GM21381 (cell line): ENCODE data around the gene P4HB.

Experiments used
- ATAC-seq: cut with Tn5 transposase; IDR thresholded peaks from one replicate; pipeline ENCODE4 v1.9.1; 2021; ENCODE audit warnings: mild to moderate bottlenecking, moderate library complexity; ENCODE audit not compliant: unreplicated experiment

The P4HB gene

DNA sequence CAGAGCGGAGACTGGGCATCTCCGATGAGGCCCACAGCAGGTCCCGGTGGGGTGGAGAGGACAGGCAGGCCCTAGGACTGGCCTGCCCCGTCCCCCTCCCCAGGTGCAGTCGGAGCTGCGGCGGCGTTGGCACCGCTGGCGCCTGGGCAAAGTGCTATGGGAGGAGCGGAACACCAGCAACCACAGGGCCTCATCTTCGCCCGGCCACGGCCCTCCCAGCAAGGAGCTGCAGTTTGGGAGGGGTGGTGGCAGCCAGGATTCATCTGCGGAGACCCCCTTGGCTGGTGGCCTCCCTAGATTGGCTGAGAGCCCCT, 47.0 kb downstream of the P4HB start:
- ATAC-seq = no peak

DNA sequence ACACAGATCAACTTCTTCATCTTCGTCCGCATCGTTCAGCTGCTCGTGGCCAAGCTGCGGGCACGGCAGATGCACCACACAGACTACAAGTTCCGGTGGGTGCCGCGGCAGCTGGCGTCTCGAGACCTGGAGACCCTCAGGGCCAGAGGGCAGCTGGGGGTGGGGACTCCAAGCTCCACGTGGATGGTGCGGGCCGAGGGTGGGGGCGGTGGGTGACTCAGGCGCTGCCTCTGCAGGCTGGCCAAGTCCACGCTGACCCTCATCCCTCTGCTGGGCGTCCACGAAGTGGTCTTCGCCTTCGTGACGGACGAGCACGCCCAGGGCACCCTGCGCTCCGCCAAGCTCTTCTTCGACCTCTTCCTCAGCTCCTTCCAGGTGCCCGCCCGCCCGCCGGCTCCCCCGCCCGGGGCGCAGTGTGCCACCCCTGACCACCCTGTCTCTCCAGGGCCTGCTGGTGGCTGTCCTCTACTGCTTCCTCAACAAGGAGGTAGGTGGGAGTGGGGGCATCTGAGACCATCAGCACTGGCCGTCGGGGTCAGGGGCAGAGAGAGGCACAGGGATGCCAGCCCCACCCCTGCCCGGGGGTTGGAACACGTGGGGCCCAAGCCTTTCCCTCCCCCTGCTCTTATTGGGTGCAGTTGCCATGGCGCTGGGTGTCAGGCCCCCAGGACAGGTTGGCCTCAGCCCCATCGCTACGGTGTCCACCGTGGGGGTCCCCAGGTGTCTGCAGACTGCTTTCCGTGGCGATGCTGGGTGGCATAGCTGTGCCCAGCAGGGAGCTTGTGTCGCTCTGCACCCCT, 47.6 kb downstream of the P4HB start:
- ATAC-seq = no peak

DNA sequence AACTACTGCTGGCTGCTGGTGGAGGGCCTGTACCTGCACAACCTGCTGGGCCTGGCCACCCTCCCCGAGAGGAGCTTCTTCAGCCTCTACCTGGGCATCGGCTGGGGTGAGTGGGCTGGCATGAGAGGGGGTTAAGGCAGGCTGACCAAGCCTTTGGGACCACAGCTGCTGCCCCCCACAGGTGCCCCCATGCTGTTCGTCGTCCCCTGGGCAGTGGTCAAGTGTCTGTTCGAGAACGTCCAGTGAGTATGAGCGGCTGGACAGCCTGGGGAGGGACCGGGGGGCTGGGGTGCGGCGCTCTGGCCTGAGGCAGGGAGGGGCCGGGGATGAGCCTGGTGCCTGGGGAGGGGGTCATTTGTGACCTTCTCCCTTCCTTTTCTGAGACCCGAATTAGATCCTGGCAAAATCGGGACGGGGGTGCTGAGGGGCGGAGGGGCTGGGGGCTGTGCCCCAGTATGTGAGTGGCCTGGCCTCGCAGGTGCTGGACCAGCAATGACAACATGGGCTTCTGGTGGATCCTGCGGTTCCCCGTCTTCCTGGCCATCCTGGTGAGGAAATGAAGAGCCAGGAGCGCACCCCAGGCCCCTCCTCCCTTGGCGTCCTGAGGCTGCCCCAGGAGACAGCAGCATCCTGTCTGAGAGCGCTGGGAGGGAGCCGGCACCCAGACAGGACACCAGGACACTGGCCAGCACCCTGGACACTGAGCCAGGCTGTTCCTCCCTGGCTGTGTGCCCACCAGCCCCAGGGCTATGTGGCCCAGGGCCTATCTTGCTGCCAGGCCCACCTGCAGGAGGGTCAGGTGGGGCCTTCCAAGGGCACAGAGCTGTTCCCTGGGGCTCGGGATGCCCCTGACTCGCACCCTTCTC, 48.4 kb downstream of the P4HB start:
- no peak for ATAC-seq

DNA sequence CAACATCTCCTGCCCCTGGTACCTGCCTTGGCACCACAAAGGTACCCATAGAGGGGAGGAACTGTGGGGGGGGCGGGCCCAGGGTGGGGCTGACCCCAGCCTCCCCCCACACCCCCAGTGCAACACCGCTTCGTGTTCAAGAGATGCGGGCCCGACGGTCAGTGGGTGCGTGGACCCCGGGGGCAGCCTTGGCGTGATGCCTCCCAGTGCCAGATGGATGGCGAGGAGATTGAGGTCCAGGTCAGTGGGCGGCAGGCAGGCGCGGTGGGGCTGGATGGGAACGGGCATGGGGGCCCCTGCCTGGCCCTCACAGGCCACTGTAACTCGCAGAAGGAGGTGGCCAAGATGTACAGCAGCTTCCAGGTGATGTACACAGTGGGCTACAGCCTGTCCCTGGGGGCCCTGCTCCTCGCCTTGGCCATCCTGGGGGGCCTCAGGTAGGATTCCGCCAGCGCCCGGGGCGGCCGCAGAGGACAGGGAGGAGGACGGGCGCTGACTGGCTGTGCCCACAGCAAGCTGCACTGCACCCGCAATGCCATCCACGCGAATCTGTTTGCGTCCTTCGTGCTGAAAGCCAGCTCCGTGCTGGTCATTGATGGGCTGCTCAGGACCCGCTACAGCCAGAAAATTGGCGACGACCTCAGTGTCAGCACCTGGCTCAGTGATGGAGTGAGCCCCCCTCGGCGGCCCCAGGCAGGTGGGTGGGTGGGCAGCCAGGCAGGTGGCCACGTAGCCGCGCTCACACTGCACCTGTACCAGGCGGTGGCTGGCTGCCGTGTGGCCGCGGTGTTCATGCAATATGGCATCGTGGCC, 49.2 kb downstream of the P4HB start:
- no peak for ATAC-seq

DNA sequence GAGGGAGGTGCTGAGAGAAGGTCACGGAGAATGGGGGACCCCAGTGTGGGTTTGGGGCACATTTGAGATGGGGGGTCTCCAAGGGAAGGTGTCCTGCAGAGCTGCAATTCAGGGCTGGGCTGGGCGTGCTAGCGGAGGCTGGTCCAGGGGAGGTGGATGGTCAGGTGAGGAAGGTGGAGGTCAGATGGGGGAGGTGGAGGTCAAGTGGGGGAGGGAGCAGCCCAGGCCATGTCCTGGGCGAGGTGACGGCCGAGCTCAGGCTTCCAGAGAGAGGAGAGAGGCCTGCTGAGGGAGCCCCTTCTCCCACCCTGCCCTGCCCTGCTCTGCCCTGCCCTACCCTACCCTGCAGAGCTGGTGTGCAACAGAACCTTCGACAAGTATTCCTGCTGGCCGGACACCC, 49.9 kb downstream of the P4HB start:
- ATAC-seq = no peak

DNA sequence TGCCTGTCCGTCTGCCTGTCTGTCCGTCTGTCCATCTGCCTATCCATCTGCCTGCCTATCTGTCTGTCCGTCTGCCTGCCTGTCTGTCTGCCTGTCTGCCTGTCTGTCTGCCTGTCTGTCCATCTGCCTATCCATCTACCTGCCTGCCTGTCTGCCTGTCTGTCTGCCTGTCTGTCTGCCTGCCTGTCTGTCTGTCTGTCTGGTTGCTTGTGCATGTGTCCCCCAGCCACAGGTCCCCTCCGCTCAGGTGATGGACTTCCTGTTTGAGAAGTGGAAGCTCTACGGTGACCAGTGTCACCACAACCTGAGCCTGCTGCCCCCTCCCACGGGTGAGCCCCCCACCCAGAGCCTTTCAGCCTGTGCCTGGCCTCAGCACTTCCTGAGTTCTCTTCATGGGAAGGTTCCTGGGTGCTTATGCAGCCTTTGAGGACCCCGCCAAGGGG, 50.8 kb downstream of the P4HB start:
- no peak for ATAC-seq

DNA sequence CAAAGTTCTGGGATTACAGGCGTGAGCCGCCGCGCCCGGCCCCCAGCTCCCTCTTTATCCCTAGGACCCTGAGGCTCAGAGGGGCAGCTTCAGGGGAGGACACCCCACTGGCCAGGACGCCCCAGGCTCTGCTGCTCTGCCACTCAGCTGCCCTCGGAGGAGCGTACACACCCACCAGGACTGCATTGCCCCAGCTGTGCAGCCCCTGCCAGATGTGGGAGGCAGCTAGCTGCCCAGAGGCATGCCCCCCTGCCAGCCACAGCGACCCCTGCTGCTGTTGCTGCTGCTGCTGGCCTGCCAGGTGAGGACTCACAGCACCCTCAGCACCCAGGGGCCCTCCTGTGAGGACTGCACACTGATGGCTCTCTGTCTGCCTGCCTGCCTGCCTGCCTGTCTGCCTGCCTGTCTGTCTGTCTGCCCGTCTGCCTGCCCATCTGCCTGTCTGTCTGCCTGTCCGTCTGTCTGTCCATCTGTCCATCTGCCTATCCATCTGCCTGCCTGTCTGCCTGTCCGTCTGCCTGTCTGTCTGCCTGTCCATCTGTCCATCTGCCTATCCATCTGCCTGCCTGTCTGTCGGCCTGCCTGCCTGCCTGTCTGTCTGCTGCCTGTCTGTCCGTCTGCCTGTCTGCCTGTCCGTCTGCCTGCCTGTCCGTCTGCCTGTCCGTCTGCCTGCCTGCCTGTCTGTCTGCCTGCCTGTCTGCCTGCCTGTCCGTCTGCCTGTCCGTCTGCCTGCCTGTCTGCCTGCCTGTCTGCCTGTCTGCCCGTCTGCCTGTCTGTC, 51.4 kb downstream of the P4HB start:
- no peak for ATAC-seq

DNA sequence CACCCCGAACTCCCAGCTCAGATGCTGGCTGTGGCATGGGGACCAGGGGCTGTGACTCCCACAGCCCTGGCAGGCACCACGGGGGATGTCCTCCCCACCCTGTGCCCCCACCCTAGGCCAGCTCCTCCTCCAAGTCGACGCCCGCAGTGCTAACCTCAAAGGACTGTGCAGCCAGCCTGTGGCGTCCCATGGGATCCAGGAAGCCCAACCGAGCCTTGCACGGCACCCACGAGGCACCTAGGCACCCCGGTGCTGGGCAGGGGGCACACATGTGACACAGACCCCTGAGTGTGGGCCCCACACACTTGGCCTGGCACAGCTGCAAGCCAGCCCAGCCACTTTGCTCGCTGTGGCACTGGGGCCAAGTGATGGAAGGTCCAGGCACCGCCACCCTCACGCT, 52.5 kb downstream of the P4HB start:
- no peak for ATAC-seq

DNA sequence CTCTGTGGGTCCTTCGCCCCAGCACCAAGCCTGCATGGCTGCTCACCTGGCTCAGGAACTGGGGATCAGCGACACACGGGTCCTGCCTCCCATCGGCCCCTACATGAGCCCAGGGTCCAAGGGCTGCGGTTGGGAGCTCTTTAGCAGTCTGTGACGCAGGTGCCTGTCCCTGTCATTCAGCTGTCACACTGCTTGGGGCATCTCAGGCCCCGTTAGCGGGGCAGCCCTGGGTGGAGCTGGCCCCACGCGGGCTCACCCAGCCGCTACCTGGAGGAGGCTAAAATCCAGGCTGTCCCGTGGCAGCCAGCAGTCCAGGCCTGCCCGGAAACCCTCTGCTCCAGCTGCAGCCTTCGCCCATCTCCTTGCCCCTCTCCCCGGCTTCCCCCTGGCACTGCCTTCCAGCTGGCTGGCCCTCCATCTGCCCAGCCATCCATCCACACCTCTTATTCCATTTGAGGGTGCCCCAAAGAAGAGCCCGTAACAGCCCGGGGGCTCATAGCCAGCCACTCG, 53.1 kb downstream of the P4HB start:
- ATAC-seq = no peak

DNA sequence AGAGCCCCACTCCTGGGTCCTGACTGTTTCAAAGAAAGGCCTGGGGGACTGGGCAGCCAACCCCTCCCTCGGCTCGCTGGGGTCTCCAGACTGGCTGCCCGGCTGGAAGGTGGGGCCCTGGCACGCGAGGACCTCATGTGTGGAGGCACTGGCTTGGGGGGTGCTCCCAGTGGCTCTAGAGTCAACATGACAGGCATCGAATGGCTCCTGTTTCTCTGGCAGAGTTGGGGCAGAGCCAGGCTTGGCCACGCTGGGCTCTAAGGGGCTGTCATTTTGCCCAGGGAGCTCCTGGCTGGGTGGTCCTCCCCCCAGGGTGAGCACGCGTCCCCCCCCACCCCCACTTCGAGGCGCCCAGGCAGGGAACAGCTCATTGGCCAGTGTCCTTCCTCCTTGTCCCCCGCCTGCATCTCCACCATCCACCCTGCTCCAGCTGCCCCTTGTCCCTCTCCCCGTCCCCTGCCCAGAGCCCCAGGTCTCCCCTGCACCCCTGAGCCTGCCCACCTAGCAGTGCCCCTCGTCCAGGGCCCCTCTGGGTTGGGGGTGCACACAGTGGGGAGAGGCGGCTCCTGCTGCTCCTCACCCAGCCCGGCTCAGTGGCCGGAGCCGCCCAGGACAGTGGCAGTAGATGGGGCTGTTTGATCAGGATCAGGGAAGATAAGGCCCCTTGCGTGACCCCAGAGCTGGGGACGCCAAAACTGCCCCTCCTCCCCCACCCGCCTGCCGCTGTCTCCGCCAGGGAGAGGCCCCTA, 53.7 kb downstream of the P4HB start:
- no peak for ATAC-seq

DNA sequence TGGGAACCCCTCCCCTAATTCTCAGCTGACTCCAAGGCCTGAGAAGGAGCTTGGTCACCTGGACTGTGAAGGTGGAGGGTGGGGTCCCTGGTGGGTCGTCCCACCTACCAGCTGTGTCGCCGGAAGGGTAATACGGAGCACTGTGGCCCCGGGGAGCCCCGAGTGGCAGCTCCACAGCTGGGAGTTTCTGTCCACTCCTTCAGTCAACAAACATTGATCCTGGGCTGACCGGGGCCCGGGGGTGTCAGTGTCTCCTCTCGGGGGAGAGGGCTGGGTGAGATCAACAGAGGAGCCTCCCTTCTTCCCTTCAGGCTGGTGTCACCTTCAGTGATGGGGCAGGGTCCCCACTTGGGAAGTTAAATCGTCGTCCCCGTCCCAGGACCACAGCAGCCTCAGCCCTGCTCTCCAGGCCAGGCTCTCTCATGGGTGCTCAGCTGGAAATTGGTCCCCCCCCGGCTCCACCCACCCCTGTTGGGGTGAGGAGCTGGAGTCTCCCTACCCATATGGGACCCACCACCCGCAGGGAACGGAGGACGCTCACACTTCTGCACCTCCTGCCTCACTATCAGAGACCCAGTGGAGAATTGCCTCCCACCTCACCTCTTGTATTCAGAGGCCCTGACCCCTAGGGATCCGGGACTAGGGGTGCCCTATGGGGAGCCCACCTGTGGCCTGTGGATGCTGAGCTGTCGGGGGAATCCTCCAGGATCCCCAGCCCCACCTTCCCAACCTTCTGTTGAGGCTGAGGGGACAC, 54.5 kb downstream of the P4HB start:
- no peak for ATAC-seq

DNA sequence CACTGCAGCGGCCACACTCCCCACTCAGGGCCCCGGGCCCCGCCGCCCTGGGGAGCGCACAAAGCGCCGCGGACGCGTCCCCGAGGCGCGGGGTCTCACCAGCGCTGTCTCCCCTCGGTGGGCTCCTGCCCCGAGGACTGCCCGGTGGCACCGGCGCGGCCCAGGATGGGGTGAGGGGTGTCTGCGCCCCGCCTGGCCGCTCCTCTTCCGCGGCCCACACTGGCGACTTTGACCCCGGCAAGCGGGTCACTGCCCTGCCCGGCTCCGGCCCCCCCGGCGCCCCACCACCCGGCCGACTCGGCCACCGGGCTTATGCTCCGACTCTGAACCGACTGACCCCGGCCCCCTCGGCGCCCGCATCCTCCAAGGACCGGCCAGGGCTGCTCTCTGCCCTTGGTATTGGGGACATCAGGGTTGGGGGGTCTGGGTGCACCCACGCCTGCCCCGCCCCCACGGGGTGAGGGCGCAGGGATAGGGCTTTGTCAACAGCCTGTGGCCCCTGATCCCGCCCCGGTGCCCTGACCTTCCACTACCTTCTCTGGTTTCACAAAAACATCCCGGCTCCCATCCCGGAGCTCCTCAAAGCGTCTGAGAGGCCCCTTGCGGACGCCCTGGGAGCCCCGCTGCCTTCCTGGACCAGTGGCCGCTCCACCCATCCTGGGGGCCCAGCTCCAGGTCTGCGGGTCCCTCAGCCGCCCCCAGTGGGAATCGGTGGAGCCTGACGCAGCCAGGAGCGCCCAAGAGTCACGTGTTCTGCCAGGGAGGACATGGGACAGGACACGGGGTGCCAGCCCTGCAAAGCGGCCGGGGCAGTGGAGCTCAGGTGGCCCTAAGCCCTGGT, 55.6 kb downstream of the P4HB start:
- ATAC-seq = no peak

DNA sequence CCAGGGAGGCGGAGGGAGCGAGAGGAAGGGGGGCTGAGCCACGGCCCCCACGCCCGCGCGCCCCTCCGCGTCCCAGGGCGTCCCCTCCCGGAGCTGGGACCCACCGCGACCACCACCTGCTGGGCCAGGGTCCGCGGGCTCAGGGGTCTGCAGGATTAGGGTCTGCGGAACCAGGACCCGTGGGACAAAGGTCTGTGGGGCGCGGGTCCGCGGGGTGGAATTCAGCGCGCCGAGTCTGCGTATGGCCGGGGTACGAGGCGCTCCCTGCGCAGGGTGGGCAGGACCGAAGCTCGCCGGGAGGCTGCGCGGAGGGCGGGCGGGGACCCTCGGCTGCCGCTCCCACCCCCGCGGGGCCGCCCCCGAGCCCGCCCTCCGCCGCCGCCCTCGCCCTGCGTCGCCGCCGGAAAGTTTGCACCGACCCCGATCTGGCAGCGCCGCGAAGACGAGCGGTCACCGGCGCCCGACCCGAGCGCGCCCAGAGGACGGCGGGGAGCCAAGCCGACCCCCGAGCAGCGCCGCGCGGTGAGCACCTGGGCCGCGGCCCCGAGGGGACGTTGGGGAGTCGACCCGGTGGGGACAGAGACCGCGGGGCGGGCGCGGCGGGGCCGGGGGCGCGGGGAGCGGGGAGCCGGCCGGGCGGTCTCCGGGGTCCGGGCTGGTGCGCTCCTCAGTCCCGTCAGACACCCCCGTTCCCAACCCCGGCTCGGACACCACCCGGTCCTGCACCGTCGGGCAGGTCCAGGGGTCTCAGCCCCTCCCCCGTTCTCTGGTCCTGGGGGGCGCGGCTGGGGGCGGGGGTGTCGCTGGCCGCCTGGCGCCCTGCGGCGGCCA, 56.4 kb downstream of the P4HB start, which contains the start of gene GCGR:
Gene GCGR, plus strand, starts transcription at position 423 of the 831 bp plus-strand sequence. CDS start 4,869 bp downstream, outside the sequence.
- ATAC-seq = no peak

DNA sequence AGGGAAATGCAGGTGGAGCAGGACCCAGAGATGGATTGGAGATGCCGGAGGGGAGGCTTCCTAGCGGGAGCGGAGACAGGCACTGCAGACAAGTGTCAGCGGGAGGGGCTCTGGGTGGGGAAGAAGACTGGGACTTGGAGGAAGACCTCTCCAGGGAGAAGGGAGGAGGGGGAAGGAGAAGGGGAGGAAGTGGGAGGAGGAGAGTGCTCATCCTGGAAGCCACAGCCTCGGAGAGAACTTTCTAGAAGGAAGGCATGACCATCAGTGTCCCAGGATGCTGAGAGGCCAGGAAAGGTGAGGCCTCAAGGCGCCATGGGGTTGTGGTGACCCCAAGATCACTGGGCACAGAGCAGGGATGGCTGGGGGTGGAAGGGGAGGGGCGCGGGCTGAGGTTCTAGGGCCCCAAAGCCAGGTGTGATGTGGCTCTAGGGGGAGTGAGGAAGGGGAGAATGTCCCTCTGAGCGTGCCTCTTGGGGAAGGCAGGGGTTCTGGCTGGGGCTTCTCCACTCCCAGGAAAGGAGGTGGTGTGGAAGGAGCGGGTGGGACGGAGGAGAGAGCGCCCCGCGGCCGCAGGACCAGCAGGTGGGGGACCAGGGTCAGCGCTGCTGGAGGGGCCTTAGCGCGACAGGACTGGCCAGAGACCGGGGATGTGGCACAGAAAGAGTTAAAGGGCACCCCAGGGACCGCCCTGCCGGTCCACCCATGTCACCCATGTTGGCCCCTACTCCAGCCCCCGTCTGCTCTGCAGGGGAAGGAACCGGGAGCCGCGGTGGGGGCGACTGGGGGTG, 57.3 kb downstream of the P4HB start:
- ATAC-seq = no peak

DNA sequence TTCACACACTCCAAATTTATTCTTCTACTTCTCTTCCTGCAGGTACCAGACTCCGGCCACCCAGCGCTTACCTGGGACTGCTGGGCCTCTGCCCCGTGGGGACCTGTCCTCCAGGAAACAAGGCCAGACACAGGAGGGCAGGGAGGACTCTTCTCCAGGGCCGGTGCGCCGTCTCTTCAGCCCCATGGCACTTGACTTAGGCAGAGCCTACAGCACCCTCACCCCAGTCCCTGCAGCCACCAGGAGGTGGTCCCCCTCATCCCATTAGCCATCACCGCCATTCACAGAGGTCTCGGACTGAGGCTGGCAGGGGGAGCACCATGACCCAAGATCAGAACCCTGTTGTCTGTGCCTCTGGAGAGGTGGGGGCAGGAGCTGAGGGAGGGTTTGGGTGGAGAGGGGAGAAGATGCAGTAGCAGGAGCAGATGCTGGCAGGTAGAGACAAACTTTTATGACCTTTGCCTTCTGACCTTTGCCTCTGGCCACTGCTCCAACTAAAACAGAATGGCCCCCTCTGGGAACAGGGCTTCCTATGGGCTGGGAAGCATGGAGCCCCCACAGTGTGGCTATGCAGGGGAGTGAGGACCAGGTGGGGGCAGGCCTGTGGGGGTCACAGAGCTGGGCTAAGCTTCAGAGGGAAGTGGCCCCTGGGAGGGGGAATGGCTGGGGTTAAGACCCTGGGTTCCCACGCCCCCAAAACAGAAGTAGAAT, 58.1 kb downstream of the P4HB start:
- ATAC-seq = no peak

DNA sequence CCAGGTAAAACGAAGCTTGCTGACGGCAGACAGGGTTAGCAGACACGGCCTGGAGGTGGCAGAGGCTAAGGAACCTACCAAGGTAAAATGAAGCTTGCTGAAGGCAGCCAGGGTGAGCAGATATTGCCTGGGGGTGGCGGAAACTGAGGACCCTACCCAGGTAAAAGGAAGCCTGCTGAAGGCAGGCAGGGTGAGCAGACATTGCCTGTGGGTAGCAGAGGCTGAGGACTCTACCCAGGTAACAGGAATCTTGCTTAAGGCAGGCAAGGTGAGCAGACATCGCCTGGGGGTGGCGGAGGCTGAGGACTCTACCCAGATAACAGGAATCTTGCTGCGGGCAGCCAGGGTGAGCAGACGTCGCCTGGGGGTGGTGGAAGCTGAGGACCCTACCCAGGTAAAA, 59.0 kb downstream of the P4HB start:
- no peak for ATAC-seq
